ENCODE measurements around the gene RABGAP1L.
"Not testable (repeated sequence)": the region's sequence is repeated elsewhere in the genome, so short reads cannot be mapped to it uniquely, and the experiment has no call there.

RABGAP1L gene

DNA sequence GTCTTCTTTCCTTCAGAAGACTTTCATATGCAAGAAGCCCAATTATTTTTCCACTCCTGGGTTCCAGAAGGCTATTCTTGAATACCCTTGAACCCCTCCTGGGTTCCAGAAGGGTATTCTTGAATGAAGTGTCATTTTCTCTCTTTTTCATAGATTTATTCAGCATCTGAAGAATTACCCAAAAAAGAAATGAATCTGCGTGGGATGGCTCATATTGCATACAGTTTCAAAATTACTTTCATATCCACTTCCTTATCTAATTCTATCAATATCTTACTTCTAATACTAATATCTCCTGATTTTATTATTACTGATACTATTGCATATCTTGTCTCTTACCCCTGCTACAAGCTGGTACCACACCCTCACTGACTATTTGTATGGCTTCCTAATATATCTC, 22.6 kb upstream of the RABGAP1L start:
- ChIA-PET POLR2A (interaction anchor here (0.8 kb wide), 1 partner anchor 12 kb away, joined by 4 read pairs; no protein-coding TSS in a partner anchor), CTCF (no interaction called here)
- TF ChIP-seq CTCF (IDR thresholded peaks at IDR 0.05; ENCODE audit: control extremely low read depth, extremely low read depth, low read depth, missing control alignments): no peak
- DNase-seq (ENCODE audit: extremely low spot score): no peak

- CTCF ChIA-PET: interaction anchor here (1.4 to 1.6 kb wide), 2 partner anchors 10 kb away, joined by 3 to 8 read pairs; no protein-coding TSS in a partner anchor
- no peak for TF ChIP-seq CTCF (IDR thresholded peaks at IDR 0.05; ENCODE audit: control extremely low read depth, extremely low read depth, low read depth, missing control alignments)
- POLR2A ChIA-PET: no interaction called here
Observed at GRCh38 chr1:174142836-174143235, 16.5 kb upstream of the RABGAP1L start.

DNA sequence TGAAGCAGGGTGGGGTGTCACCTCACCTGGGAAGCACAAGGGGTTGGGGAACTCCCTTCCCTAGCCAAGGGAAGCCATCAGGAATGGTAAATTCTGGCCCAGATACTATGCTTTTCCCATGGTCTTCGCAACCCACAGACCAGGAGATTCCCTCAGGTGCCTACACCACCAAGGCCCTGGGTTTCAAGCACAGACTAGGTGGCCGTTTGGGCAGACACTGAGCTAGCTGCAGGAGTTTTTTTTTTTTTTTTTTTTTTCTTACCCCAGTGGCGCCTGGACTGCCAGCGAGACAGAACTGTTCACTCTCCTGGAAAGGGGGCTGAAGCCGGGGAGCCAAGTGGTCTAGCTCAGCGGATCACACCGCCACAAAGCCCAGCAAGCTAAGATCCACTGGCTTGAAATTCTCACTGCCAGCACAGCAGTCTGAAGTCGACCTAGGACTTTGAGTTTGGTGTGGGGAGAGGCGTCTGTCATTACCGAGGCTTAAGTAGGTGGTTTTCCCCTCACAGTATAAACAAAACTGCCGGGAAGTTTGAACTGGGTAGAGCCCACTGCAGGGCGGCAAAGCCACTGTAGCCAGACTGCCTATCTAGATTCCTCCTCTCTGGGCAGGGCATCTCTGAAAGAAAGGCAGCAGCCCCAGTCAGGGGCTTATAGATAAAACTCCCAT, 15.5 kb upstream of the RABGAP1L start:
- DNase-seq (ENCODE audit: extremely low spot score); POLR2A ChIA-PET: not testable (repeated sequence)
- CTCF ChIA-PET: interaction anchor here (1.0 to 1.7 kb wide), 5 partner anchors 10 to 602 kb away, joined by 3 to 4 read pairs (median 3); no protein-coding TSS in a partner anchor

More at GRCh38 chr1:174142836-174143235, 16.5 kb upstream of the RABGAP1L start:
- DNase-seq (ENCODE audit: extremely low spot score): no peak

DNA sequence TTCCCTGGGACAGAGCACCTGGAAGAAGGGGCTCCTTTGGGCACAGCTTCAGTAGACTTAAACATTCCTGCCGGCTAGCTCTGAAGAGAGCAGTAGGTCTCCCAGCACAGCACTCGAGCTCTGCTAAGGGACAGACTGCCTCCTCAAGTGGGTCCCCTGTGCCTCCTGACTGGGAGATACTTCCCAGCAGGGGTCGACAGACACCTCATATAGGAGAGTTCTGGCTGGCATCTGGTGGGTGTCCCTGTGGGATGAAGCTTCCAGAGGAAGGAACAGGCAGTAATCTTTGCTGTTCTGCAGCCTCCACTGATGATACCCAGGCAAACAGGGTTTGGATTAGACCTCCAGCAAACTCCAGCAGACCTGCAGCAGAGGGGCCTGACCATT, 14.9 kb upstream of the RABGAP1L start:
- CTCF ChIA-PET: interaction anchor here (1.0 to 1.7 kb wide), 5 partner anchors 9 to 602 kb away, joined by 3 to 4 read pairs (median 3); no protein-coding TSS in a partner anchor
- POLR2A ChIA-PET; DNase-seq (ENCODE audit: extremely low spot score): not testable (repeated sequence)

GRCh38 chr1:174149216-174149615, 10.1 kb upstream of the RABGAP1L start:
- DNase-seq (ENCODE audit: extremely low spot score): no peak
- CTCF ChIA-PET: interaction anchor here (1.6 kb wide), 1 partner anchor 10 kb away, joined by 5 read pairs; no protein-coding TSS in a partner anchor
- POLR2A ChIA-PET: no interaction called here
- TF ChIP-seq CTCF (IDR thresholded peaks at IDR 0.05; ENCODE audit: control extremely low read depth, extremely low read depth, low read depth, missing control alignments): no peak

DNA sequence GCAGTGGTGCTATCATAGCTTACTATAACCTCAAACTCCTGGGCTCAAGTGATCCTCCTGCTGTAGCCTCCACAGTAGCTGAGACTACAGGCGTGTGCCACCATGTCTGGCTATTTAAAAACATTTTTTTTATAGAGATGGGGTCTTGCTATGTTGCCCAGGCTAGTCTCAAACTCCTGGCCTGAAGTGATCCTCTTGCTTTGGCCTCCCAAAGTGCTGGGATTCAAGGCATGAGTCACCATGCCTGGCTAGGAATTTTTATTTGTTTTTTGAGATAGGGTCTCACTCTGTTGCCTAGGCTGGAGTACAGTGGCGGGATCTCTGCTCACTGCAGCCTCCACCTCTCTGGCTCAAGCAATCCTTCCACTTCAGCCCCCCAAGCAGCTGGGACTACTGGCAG, 8.8 kb upstream of the RABGAP1L start:
- TF ChIP-seq CTCF (IDR thresholded peaks at IDR 0.05; ENCODE audit: control extremely low read depth, extremely low read depth, low read depth, missing control alignments): no peak
- DNase-seq (ENCODE audit: extremely low spot score): no peak
- CTCF ChIA-PET: interaction anchor here (1.1 to 1.3 kb wide), 2 partner anchors 51 to 56 kb away, joined by 3 read pairs; no protein-coding TSS in a partner anchor
- POLR2A ChIA-PET: no interaction called here

DNA sequence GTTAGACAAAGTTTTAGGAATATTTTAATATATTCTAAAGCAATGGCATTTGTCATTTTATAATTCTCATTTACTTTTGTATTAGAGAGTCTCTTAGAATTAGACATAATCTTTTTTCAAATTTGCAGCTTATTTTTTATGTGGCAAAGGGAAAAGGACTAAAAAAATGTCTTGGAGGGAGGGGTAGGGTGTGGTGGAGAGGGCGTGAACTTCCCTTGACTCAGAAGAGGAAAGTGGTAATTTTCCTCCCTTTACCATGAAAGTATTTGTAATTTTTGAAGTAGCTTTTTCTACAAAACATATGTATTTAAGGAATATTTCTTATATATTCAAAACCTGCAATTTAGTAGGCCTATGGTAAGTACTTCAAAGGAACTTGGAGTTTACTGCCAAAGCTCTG, 6.9 kb upstream of the RABGAP1L start:
- no peak for TF ChIP-seq CTCF (IDR thresholded peaks at IDR 0.05; ENCODE audit: control extremely low read depth, extremely low read depth, low read depth, missing control alignments)
- POLR2A ChIA-PET: no interaction called here
- CTCF ChIA-PET: interaction anchor here (0.9 to 1.9 kb wide), 5 partner anchors 10 to 110 kb away, joined by 4 to 8 read pairs (median 4); no protein-coding TSS in a partner anchor
- no peak for DNase-seq (ENCODE audit: extremely low spot score)
